HG02571 (cell line): ENCODE data around the gene C14orf39.

Experiments
- ATAC-seq: cut with Tn5 transposase; IDR thresholded peaks from one replicate; pipeline ENCODE4 v1.9.1; 2021; ENCODE audit warnings: mild to moderate bottlenecking, moderate library complexity; ENCODE audit not compliant: unreplicated experiment

Gene C14orf39

GRCh38 chr14:60485598-60486251 is at the start of gene C14orf39:
C14orf39 (minus strand) TSS chr14:60486063; CDS start chr14:60485078, 985 bp downstream.
- no peak for ATAC-seq

DNA sequence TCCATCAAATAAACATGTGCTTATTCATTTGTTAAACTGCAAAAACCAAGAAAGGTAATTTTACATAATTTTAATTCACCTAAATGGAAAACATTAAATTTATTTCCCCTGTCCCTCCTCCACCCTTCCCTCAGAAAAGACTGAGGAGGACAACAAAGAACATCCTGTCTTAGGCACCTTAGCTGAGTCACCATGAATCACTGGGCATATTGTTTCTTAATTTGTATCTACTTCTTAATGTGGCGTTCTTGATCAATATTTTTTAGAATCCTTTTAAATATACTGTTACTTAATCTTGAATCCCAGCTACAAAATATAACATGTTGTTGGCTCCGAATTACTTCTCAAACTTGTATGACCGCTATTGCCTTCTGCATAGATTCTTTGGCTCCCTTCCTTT is 46.6 kb upstream of the C14orf39 start:
- ATAC-seq, result no peak

DNA sequence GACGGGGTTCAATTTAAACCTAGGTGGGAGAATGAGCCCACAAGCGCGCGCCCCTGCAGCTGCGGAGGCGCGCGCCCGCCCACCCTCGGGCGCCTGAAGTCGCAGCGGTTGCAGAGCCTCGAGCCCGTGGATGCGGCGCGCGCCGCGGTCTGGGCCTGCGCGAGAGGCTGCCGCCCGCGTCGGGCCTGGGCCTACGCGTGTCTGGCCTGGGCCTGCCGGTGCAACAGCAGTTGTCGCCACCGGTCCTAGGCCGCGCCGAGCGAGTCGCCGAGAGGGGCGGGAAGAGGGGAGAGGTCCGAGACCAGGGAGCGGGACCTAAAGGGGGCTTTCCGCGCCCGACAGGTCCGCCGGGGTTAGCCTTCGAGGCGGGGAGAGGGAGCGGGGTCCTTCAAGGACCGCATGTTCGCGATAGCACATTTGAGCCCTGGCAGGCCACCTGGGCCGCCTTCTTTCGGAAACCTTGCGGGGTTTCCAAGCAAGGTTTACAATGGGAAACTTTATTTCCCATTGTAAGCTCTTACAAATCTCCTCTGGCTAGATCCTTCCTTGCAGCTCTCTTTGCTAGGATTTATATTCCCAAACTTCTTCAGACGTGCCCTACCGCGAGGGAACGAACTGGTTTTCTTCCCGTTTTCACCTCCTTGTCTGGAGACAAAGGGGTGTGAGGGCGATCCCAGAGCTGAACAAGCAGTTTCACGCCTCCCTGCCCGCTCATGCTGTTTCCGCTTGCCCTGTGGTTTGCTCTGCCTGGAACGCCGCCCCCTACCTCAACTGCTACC is 29.8 kb upstream of the C14orf39 start:
- no peak for ATAC-seq

- no peak for ATAC-seq
These were observed 29.1 kb upstream of the C14orf39 start for GRCh38 chr14:60514741-60515491.

- no peak for ATAC-seq
These were observed 28.5 kb upstream of the C14orf39 start for GRCh38 chr14:60514378-60514740.

GRCh38 chr14:60512973-60513571 is 27.2 kb upstream of the C14orf39 start:
- no peak for ATAC-seq

GRCh38 chr14:60512126-60512525 is 26.3 kb upstream of the C14orf39 start:
- ATAC-seq, result no peak

DNA sequence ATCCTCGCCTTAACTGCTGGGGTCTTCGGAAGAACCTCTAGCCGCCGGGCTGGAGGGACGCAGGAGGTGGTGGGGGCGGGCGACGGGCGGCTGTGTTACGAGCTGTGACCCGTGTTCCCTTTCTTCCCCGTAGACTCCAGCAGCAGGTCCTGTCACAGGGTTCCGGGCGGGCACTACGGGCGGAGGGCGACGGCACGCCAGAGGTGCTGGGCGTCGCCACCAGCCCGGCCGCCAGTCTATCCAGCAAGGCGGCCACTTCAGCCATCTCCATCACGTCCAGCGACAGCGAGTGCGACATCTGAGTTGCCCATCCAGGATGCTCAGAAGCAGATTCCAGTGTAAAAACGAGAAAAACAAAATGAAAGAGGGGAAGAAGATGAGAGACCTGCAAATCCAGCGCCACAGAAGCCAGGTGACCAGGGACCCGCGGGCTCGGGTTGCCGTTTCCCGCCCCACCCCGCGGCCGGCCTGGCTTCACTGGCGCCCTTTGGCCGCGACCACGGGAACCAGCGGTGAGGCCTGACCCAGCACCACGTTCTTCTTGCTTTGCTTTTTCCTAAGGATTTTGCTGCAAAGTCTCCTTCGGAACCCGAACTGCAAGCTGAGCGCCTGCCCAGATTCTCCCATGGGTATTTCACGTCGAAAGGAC is 25.2 kb upstream of the C14orf39 start:
- ATAC-seq, result no peak

DNA sequence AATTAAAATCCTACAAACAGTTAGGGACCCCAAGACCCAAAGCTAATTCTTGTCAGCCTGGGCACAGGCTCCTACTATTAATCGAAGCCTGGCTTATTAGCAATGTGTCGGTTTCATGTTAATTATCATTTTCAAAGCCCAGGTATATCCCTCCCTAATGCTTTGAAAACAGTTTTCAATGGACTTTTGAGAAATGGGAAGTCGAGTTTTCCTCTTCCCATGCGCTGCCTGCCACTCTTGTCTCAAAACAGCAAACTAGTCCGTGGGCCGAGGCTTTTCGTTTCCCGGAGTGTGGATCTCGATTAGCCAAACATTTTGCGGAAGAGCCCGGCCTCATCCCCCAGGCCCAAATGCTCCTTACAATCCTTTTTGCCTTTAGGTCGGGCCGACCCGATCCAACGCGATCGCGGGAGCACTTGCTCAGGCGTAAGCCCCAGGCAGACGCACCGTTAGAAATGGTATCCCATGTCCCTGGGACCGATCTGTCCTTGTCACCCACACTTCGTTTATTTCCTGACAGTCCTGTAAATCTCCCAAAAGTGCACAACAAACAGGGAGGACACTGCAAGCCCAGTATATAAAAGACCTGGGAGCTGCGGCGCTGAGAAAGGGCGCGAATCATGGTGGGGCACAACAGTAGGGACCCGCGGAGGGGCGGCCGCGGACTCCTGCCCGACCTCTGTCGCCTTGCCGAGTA is 24.5 kb upstream of the C14orf39 start:
- no peak for ATAC-seq

DNA sequence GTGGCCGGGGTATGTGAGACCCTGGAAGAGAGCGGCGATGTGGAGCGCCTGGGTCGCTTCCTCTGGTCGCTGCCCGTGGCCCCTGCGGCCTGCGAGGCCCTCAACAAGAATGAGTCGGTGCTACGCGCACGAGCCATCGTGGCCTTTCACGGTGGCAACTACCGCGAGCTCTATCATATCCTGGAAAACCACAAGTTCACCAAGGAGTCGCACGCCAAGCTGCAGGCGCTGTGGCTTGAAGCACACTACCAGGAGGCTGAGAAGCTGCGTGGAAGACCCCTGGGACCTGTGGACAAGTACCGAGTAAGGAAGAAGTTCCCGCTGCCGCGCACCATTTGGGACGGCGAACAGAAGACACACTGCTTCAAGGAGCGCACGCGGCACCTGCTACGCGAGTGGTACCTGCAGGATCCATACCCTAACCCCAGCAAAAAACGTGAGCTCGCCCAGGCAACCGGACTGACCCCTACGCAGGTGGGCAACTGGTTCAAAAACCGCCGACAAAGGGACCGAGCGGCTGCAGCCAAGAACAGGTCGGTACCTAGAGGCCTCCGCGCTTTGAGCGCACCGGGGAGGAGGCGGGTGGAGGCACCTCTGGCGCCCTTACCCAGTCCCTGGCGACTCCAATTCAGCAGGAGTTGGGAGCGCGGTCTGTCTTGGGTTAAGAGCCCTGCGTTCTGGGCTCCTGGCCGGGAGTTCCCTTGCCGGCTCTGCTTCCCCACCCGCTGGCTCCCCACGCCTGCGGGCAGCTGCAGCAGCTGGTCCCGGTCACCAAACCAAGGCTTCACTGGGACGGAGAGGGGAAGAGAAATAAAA is 23.8 kb upstream of the C14orf39 start:
- ATAC-seq, result no peak

DNA sequence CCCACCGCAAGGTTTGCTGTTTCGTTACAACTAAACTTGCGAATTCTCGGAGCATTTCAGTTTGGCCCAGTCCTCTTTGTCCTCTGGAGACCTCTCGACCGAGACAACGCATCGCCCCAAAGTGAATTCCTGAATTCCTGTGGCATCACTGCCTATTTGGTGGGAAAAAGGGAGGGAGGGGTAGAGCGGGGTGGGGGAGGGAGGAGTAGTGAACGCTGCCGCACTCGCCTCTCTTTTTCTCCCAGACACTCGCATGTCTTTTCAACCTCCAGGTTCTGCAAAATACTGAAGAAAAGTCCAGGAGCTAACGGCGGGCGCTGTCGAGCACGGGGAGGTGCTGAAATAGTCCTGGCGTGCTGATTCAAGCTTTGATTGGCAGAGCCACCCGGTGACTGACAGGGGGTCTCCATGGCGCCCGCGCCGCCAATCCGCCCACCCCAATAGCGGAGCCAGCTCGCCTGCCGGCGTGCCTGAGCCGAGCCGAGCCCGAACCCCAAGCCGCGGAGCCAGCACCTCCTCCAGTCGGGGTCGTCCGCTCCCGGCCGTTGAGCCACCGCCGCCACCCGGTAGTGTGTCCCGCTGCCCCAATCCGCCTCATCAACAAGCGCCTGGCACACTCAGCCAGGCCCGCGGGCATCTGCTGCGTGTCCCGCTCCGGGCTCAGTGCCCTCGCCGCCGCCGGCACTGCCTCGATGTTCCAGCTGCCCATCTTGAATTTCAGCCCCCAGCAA is 23.0 kb upstream of the C14orf39 start, which contains the start of gene SIX6:
Gene SIX6 (plus strand): TSS at position 440 of the 731 bp plus-strand sequence. CDS start 253 bp downstream, at position 693.
- ATAC-seq, result no peak

- ATAC-seq, result no peak
These were observed 22.5 kb upstream of the C14orf39 start for GRCh38 chr14:60508363-60508706.

- no peak for ATAC-seq
These were observed 21.3 kb upstream of the C14orf39 start for GRCh38 chr14:60506985-60507829.

GRCh38 chr14:60506462-60506984 is 20.7 kb upstream of the C14orf39 start:
- no peak for ATAC-seq

- no peak for ATAC-seq
These were observed 20.1 kb upstream of the C14orf39 start for GRCh38 chr14:60506010-60506409.

- no peak for ATAC-seq
These were observed 19.6 kb upstream of the C14orf39 start for GRCh38 chr14:60505448-60505847.

DNA sequence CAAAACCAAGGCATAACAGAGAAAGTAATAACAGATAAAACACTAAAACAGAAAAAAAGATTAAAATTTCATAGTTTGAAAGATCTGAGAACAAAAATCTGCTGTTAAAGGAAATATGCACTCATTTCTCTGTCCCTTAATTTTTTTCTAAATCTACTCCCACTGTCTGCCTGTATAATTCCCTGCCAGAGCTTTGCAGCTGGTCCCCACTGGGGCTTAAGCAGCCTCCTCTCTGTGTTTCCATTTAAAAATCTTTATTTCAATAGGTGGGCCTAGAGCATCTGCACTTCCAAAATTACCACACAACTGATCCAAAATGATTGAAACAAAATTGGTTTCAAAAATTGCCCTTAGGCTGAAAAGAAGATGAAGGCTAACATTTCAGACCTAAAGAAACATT is 16.7 kb upstream of the C14orf39 start:
- ATAC-seq, result no peak

DNA sequence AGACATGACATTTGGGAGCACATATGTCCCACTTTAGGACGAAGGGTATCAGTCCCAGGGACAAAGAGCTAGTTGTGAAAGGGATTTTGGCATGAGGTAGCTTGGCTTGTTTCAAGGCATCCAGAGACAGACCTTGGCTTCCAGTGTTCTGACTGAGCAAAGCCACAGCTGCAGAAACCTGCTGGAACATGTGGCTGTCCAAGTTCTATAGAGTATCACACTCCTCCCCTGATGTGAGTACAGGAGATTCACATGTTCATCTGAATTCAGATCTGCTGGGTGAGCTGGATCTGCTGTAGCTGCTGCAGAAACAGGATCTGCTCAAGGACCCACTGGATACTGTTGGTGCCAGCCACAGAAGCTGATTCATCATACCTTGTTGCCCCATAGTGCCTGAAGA is 10.1 kb upstream of the C14orf39 start:
- no peak for ATAC-seq
